A673 (cell line): Measurements from ENCODE around the gene KNDC1.

Source experiments
- CTCF ChIP-seq: fragments of 300-800, 200-600 bp; sonication (generic); conservative IDR thresholded peaks from 2 replicates; pipeline ENCODE4 v1.5.1; 2017; ENCODE audit warnings: low read depth, mild to moderate bottlenecking, antibody characterized with exemption, low read length, moderate library complexity, mixed read lengths
- EZH2 ChIP-seq: fragments of 200-600 bp; sonication (generic); IDR thresholded peaks from 2 replicates; pipeline ENCODE4 v1.6.1; 2017; ENCODE audit warnings: borderline replicate concordance, low read depth, mild to moderate bottlenecking, mixed read lengths, antibody characterized with exemption, low read length; ENCODE audit not compliant: poor library complexity, severe bottlenecking

DNA sequence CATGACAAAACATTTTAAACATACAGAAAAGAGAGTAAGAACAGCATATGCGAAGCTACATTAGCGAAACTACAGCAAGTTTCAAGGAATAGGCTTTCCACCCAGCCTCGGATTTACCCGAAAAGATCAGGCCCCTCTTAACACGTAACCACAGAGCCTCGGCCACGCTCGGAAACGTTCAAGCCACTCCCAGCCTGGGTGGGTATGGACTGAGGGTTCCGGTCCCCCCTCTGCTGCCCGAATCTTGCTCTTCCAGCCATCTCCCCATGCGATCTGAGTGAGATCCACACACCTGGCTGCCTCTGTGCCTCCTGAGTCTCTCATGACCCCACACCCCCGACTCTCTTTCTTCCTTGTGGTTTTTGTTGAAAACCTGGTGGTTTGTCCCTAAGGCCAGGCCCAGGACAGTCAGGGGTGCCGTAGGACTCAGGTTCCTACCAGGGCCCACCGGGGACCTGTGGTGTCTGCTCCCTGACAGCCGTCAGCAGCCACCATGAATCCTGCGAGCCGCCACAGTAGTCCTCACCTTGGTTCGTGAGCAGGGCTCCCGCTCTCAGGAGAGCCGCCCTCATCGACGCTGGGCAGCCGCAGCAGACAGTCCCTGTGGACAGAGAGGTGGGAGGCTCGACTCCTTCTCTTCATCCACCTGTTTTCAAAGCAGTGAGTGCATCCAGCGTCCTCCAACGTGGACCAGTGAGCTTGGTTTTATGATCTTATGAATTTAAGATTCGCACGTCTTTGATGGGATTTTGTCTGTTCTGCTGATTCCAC, 18.5 kb downstream of the KNDC1 start:
- TF ChIP-seq CTCF: no peak
- no peak for TF ChIP-seq EZH2
